OCI-LY1 (cell line): Measurements from ENCODE around the gene EMC1.

ENCODE experiments used
- H2AFZ ChIP-seq: fragments of 200-600 bp; sonication (generic), shearing (Covaris generic); 2 replicates; pipeline ENCODE4 v1.6.0; 2014; ENCODE audit warnings: antibody characterized with exemption, mild to moderate bottlenecking, low read length
- H3F3A ChIP-seq: fragments of 200-600 bp; sonication (generic), shearing (Covaris generic); 2 replicates; pipeline ENCODE4 v1.6.0; 2014; ENCODE audit warnings: mild to moderate bottlenecking, antibody characterized with exemption, low read length, moderate library complexity; ENCODE audit not compliant: insufficient read depth
- H3K27ac ChIP-seq: fragments of 200-600 bp; sonication (generic); 2 replicates; pipeline ENCODE4 v1.5.1; 2014; ENCODE audit warnings: low read length, mixed run types, mild to moderate bottlenecking, low read depth; ENCODE audit not compliant: poor library complexity, severe bottlenecking
- H3K27me3 ChIP-seq: fragments of 200-600 bp; sonication (generic); 2 replicates; pipeline ENCODE4 v1.6.0; 2014; ENCODE audit warnings: antibody characterized with exemption, mild to moderate bottlenecking, low read length, moderate library complexity; ENCODE audit not compliant: insufficient read depth
- H3K36me3 ChIP-seq: fragments of 200-600 bp; sonication (generic); 2 replicates; pipeline ENCODE4 v1.6.1; 2014; ENCODE audit warnings: mild to moderate bottlenecking, antibody characterized with exemption, low read length, moderate library complexity, mixed read lengths; ENCODE audit not compliant: insufficient read depth
- H3K4me1 ChIP-seq: fragments of 200-600 bp; sonication (generic); 2 replicates; pipeline ENCODE4 v1.5.1; 2014; ENCODE audit warnings: mild to moderate bottlenecking, low read length, moderate library complexity; ENCODE audit not compliant: insufficient read depth, severe bottlenecking
- H3K4me2 ChIP-seq: fragments of 200-600 bp; sonication (generic), shearing (Covaris generic); 2 replicates; pipeline ENCODE4 v1.6.1; 2014; ENCODE audit warnings: low read length
- H3K4me3 ChIP-seq: fragments of 200-600 bp; sonication (generic); 2 replicates; pipeline ENCODE4 v1.5.1; 2014; ENCODE audit warnings: low read length, low read depth, mild to moderate bottlenecking, mixed read lengths; ENCODE audit not compliant: poor library complexity, severe bottlenecking
- H3K79me2 ChIP-seq: fragments of 200-600 bp; shearing (Covaris generic); 2 replicates; pipeline ENCODE4 v1.6.1; 2016; ENCODE audit warnings: mixed run types, low read length, mixed read lengths; ENCODE audit not compliant: insufficient read depth
- H3K9ac ChIP-seq: fragments of 200-600 bp; sonication (generic), shearing (Covaris generic); 2 replicates; pipeline ENCODE4 v1.6.1; 2014; ENCODE audit warnings: mild to moderate bottlenecking, low read length, mixed read lengths
- H3K9me2 ChIP-seq: fragments of 200-600 bp; sonication (generic), shearing (Covaris generic); 2 replicates; pipeline ENCODE4 v1.6.1; 2014; ENCODE audit warnings: low read depth, mild to moderate bottlenecking, low read length, mixed read lengths
- H3K9me3 ChIP-seq: fragments of 200-600 bp; shearing (Covaris generic); 2 replicates; pipeline ENCODE4 v1.6.1; 2014; ENCODE audit warnings: low read length, mixed read lengths
- H4K20me1 ChIP-seq: fragments of 200-600 bp; sonication (generic), shearing (Covaris generic); 2 replicates; pipeline ENCODE4 v1.6.0; 2016; ENCODE audit warnings: mild to moderate bottlenecking, low read length; ENCODE audit not compliant: insufficient read depth
- EZH2 ChIP-seq: fragments of 200-600 bp; sonication (generic), shearing (Covaris generic); IDR thresholded peaks from 2 replicates; pipeline ENCODE4 v1.8.0; 2017; ENCODE audit warnings: borderline replicate concordance, mixed run types, mild to moderate bottlenecking, antibody characterized with exemption, low read length, moderate library complexity, mixed read lengths
- TF ChIP-seq, protein P1 (sequence below): fragments of 200-600 bp; sonication (generic), shearing (Covaris generic); IDR thresholded peaks from 2 replicates; pipeline ENCODE4 v1.5.1; 2017; ENCODE audit warnings: mild to moderate bottlenecking, antibody characterized with exemption, low read length, moderate library complexity, mixed read lengths

The EMC1 gene

GRCh38 chr1:19240673-19241538 is 10.4 kb downstream of the EMC1 start:
- Histone ChIP-seq H3K4me2 (no peak overlapping the region), H3K27me3 (no peaks in the 10 kb centered on the region), H3K4me1 (no peaks in the 10 kb centered on the region), H3K9ac (no peak overlapping the region), H3K9me2 (no peaks in the 10 kb centered on the region), H3F3A (no peaks in the 10 kb centered on the region), H2AFZ (no peak overlapping the region), H3K27ac (no peak overlapping the region), H3K36me3 (peaks cover 86% of the 10 kb centered on the region), H3K9me3 (no peaks in the 10 kb centered on the region), H3K4me3 (no peak overlapping the region), H4K20me1 (no peaks in the 10 kb centered on the region), H3K79me2 (no peaks in the 10 kb centered on the region)
- TF ChIP-seq EZH2, result no peak
- TF ChIP-seq, protein P1, sequence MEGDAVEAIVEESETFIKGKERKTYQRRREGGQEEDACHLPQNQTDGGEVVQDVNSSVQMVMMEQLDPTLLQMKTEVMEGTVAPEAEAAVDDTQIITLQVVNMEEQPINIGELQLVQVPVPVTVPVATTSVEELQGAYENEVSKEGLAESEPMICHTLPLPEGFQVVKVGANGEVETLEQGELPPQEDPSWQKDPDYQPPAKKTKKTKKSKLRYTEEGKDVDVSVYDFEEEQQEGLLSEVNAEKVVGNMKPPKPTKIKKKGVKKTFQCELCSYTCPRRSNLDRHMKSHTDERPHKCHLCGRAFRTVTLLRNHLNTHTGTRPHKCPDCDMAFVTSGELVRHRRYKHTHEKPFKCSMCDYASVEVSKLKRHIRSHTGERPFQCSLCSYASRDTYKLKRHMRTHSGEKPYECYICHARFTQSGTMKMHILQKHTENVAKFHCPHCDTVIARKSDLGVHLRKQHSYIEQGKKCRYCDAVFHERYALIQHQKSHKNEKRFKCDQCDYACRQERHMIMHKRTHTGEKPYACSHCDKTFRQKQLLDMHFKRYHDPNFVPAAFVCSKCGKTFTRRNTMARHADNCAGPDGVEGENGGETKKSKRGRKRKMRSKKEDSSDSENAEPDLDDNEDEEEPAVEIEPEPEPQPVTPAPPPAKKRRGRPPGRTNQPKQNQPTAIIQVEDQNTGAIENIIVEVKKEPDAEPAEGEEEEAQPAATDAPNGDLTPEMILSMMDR, result peak; percentile 85

DNA sequence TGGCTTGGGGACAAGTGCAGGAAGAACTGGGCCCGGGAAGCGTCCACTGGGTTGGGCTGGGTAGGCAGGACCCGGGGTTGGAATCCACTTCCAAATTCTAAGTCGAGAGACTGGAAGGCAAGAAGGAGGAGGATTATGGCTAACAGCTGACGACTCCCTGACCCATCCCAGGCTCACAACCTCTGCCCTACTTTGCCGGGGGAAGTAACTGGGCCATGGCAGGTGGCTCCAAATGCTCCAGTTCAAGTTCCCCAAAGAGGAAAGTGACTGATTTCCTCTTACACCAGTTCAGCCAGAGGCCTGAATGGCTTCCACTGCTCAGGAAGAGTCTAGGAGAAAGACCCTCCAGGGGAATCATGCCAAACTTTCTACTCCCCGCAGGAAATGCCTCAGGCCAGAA is 11.4 kb downstream of the EMC1 start:
- H3K36me3 ChIP-seq, result peaks cover 90% of the 10 kb centered on the region
- no peaks in the 10 kb centered on the region for H3F3A ChIP-seq
- no peaks in the 10 kb centered on the region for H3K9me2 ChIP-seq
- H3K27ac ChIP-seq, result no peak overlapping the region
- no peaks in the 10 kb centered on the region for H3K9me3 ChIP-seq
- no peaks in the 10 kb centered on the region for H3K27me3 ChIP-seq
- H3K4me3 ChIP-seq, result no peak overlapping the region
- no peak overlapping the region for H2AFZ ChIP-seq
- no peaks in the 10 kb centered on the region for H4K20me1 ChIP-seq
- H3K4me2 ChIP-seq, result no peak overlapping the region
- TF ChIP-seq, protein P1, result no peak
- TF ChIP-seq EZH2, result no peak
- no peaks in the 10 kb centered on the region for H3K4me1 ChIP-seq
- no peaks in the 10 kb centered on the region for H3K79me2 ChIP-seq
- no peak overlapping the region for H3K9ac ChIP-seq

GRCh38 chr1:19234224-19234623 is 17.1 kb downstream of the EMC1 start:
- H3F3A ChIP-seq, result no peaks in the 10 kb centered on the region
- no peak overlapping the region for H3K4me3 ChIP-seq
- TF ChIP-seq EZH2, result no peak
- TF ChIP-seq, protein P1, result no peak
- H3K4me1 ChIP-seq, result no peaks in the 10 kb centered on the region
- no peaks in the 10 kb centered on the region for H3K9me3 ChIP-seq
- H3K36me3 ChIP-seq, result peaks cover 91% of the 10 kb centered on the region
- no peak overlapping the region for H3K9ac ChIP-seq
- H3K27me3 ChIP-seq, result no peaks in the 10 kb centered on the region
- no peak overlapping the region for H2AFZ ChIP-seq
- H4K20me1 ChIP-seq, result no peaks in the 10 kb centered on the region
- H3K79me2 ChIP-seq, result no peaks in the 10 kb centered on the region
- no peak overlapping the region for H3K27ac ChIP-seq
- no peak overlapping the region for H3K4me2 ChIP-seq
- H3K9me2 ChIP-seq, result no peaks in the 10 kb centered on the region
